Endothelial cell of umbilical vein (primary cell): ENCODE results near the gene SLC45A1. TPM values are rescaled to one million over a fixed set of nuclear protein-coding genes. Genes with fewer than 3 reads are reported as not detected.

ENCODE experiments used
- BruUV-seq: library from RNA; stranded (reverse); fragments of 400-500 nt; replicated peaks from 2 replicates; lab custom pipeline; 2021; lab: Mats Ljungman, UMichigan
- CTCF ChIA-PET: fragments of 300-600, 350-600 bp; sonication (Branson Sonifier 250); formaldehyde crosslinking; loops from one replicate; lab custom pipeline; 2021; ENCODE audit warnings: antibody characterized with exemption, inconsistent platforms; lab: Charles Lee
- POLR2A ChIA-PET: fragments of 300-600, 350-600 bp; sonication (Branson Sonifier 250); formaldehyde crosslinking; loops from one replicate; lab custom pipeline; 2021; ENCODE audit warnings: antibody characterized with exemption, inconsistent platforms; lab: Charles Lee
- DNase-seq: peaks from one replicate; pipeline ENCODE4 v3.0.0-alpha.2; 2011; ENCODE audit warnings: low read depth, low spot score
- FAIRE-seq: peaks from 2 replicates; lab custom pipeline; 2011; peaks lifted over from hg19 to GRCh38; lab: Jason Lieb, UNC
- H2AFZ ChIP-seq: 2 replicates; pipeline ENCODE4 v1.6.0; 2012; ENCODE audit warnings: low read depth, low read length, control low read depth, inconsistent platforms
- H3K27ac ChIP-seq: 2 replicates; pipeline ENCODE4 v1.5.1; 2011; ENCODE audit warnings: low read depth, mild to moderate bottlenecking, control low read depth, low read length, moderate library complexity; ENCODE audit not compliant: insufficient read depth
- H3K27me3 ChIP-seq, 2 experiments: 2 replicates each; pipeline versions ENCODE4 v1.6.0 to v1.6.1; 2011; ENCODE audit warnings: low read length in 2 of 2, mixed read lengths in 1 of 2; ENCODE audit not compliant: control insufficient read depth in 2 of 2, insufficient read depth in 2 of 2
- H3K36me3 ChIP-seq, 2 experiments: 2 replicates in 1 of 2; 3 replicates in 1 of 2; pipeline ENCODE4 v1.5.1; 2011; ENCODE audit warnings: low read length in 2 of 2, mild to moderate bottlenecking in 1 of 2, moderate library complexity in 1 of 2; ENCODE audit not compliant: control insufficient read depth in 2 of 2, insufficient read depth in 2 of 2; ENCODE audit errors: extremely low read depth in 1 of 2
- H3K4me1 ChIP-seq: 3 replicates; pipeline ENCODE4 v1.5.1; 2011; ENCODE audit warnings: mild to moderate bottlenecking, low read length; ENCODE audit not compliant: control insufficient read depth, insufficient read depth; ENCODE audit errors: extremely low read depth
- H3K4me2 ChIP-seq: 2 replicates; pipeline ENCODE4 v1.6.1; 2011; ENCODE audit warnings: low read length, control low read depth, mixed read lengths; ENCODE audit not compliant: insufficient read depth
- H3K4me3 ChIP-seq, 3 experiments: fragments of 200-600 bp in 1 of 3; sonication (generic), shearing (Covaris generic) in 1 of 3; replicated peaks in 1 of 3; 2 replicates each; pipeline ENCODE4 v1.5.1; 2011 to 2016; ENCODE audit warnings: control low read depth in 3 of 3, low read length in 3 of 3, mild to moderate bottlenecking in 2 of 3, inconsistent platforms in 1 of 3, low read depth in 1 of 3, moderate library complexity in 1 of 3; ENCODE audit not compliant: insufficient read depth in 1 of 3
- H3K79me2 ChIP-seq: 2 replicates; pipeline ENCODE4 v1.6.0; 2012; ENCODE audit warnings: low read length, inconsistent platforms; ENCODE audit not compliant: control insufficient read depth, insufficient read depth
- H3K9ac ChIP-seq: replicated peaks from 2 replicates; pipeline ENCODE3; 2011; ENCODE audit warnings: low read length, control low read depth; ENCODE audit not compliant: insufficient read depth; ENCODE audit errors: extremely low read depth
- H3K9me1 ChIP-seq: replicated peaks from 3 replicates; pipeline ENCODE4 v1.6.0; 2011; ENCODE audit warnings: mild to moderate bottlenecking, low read length; ENCODE audit not compliant: control insufficient read depth, insufficient read depth; ENCODE audit errors: extremely low read depth
- H3K9me3 ChIP-seq: replicated peaks from 2 replicates; pipeline ENCODE4 v1.5.1; 2012; ENCODE audit warnings: low read length, inconsistent platforms; ENCODE audit not compliant: control insufficient read depth, insufficient read depth
- H4K20me1 ChIP-seq: replicated peaks from 2 replicates; pipeline ENCODE3; 2011; ENCODE audit warnings: mild to moderate bottlenecking, low read length; ENCODE audit not compliant: control insufficient read depth, insufficient read depth; ENCODE audit errors: extremely low read depth
- CTCF ChIP-seq, 2 donors: IDR thresholded peaks; 1 replicate in 1 of 2; 2 replicates in 1 of 2; pipeline ENCODE4 v1.5.1; 2011; ENCODE audit warnings: low read length in 2 of 2, mild to moderate bottlenecking in 2 of 2, moderate library complexity in 2 of 2, control low read depth in 1 of 2, inconsistent platforms in 1 of 2, low read depth in 1 of 2; ENCODE audit not compliant: insufficient read depth in 1 of 2; ENCODE audit errors: extremely low read depth in 1 of 2
- EZH2 ChIP-seq: IDR thresholded peaks from 2 replicates; pipeline ENCODE4 v1.6.1; 2012; ENCODE audit warnings: borderline replicate concordance, low read depth, mild to moderate bottlenecking, moderate library complexity, low read length, inconsistent platforms; ENCODE audit not compliant: severe bottlenecking
- FOS ChIP-seq: IDR thresholded peaks from 2 replicates; pipeline ENCODE4 v1.6.1; 2011; ENCODE audit warnings: mild to moderate bottlenecking, low read length, moderate library complexity, borderline replicate concordance; ENCODE audit not compliant: insufficient read depth
- GATA2 ChIP-seq: IDR thresholded peaks from 2 replicates; pipeline ENCODE4 v1.7.0; 2011; ENCODE audit warnings: low read depth, mild to moderate bottlenecking, moderate library complexity, mixed read lengths, low read length; ENCODE audit not compliant: insufficient read length, insufficient read depth
- JUN ChIP-seq: IDR thresholded peaks from 2 replicates; pipeline ENCODE4 v1.6.1; 2011; ENCODE audit warnings: borderline replicate concordance, low read depth; ENCODE audit not compliant: insufficient read length, insufficient read depth
- MYC ChIP-seq: IDR thresholded peaks from one replicate; pipeline ENCODE4 v1.6.1; 2011; ENCODE audit warnings: mild to moderate bottlenecking, low read depth, low read length
- POLR2A ChIP-seq: IDR thresholded peaks from 2 replicates; pipeline ENCODE4 v1.6.1; 2012; ENCODE audit warnings: low read depth, mild to moderate bottlenecking, control low read depth, low read length
- POLR2AphosphoS5 ChIP-seq: IDR thresholded peaks from 2 replicates; pipeline ENCODE4 v1.6.1; 2012; ENCODE audit warnings: low read depth, mild to moderate bottlenecking, control low read depth, low read length, moderate library complexity; ENCODE audit not compliant: insufficient read depth
- dilution Hi-C: fragments of 300-500 bp; cut with MboI; formaldehyde crosslinking; loops from one replicate; pipeline ENCODE4 v1.15.0; 2019; ENCODE audit warnings: low sequenced_read_pairs; ENCODE audit not compliant: extremely low pct_ligation_motif_present
- intact Hi-C: fragments of 100-400 bp; cut with micrococcal nuclease; formaldehyde crosslinking; loops from one replicate; pipeline ENCODE4 v1.10.0; 2022
- polyA plus RNA-seq, 4 experiments: library from polyadenylated mRNA; depleted of rRNA in 3 of 4; stranded (reverse) in 3 of 4; unstranded in 1 of 4; fragments of >200 nt; gene quantifications; 2 replicates each; pipeline versions ENCODE4 v1.2.1 to v1.2.3, GENCODE V29; 2011 to 2012; ENCODE audit warnings: missing spikeins in 1 of 4
- total RNA-seq: library from RNA; stranded (reverse); gene quantifications from 2 replicates; pipeline ENCODE4 v1.2.3, GENCODE V29; 2021
- TF ChIP-seq, protein P1 (sequence below): IDR thresholded peaks from 2 replicates; pipeline ENCODE4 v1.6.1; 2011; ENCODE audit not compliant: insufficient read depth, insufficient read length

SLC45A1 gene
- total and polyA plus RNA-seq, 2 donors (not counting 3 experiments of a cell fraction or from before 2014, with no cell fraction given): 1.3 to 1.4 TPM

DNA sequence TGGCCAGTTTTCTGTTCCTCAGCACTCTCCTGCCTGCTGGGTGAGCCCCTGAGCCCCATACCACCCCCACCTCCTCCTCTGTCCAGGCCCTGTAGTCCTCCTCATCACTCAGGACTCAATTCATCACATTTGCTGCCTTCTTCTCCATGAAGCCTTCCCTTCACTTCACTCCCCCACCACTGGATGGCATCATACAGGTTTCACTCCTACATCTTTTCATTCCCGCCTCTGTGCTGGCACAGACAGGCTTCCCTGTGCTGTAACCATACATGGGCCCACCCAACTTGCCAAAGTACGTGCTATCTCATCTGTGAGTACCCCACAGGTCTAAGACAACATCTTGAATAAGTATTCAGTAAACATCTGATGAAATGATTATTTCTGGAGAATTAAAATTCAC is 56.9 kb downstream of the SLC45A1 start:
- Histone ChIP-seq H3K79me2 (peaks cover 39% of the 10 kb centered on the region), H3K27ac (no peak overlapping the region), H4K20me1 (no peaks in the 10 kb centered on the region), H3K9ac (no peak overlapping the region), H3K4me2 (no peak overlapping the region), H3K9me3 (no peaks in the 10 kb centered on the region), H3K4me3 (no peak overlapping the region), H2AFZ (no peak overlapping the region), H3K36me3 (no peaks in the 10 kb centered on the region), H3K4me1 (peaks cover 24% of the 10 kb centered on the region), H3K27me3 (no peaks in the 10 kb centered on the region), H3K9me1 (no peaks in the 10 kb centered on the region)
- BruUV-seq: no TSS peak
- POLR2A ChIA-PET: no interaction called here
- FAIRE-seq (peak; percentile 35), DNase-seq (peak; percentile 55)
- CTCF ChIA-PET: interaction anchor here (1.0 to 1.8 kb wide), 7 partner anchors 26 to 352 kb away, joined by 3 to 9 read pairs (median 5); no protein-coding TSS in a partner anchor
- TF ChIP-seq CTCF (IDR thresholded peaks at IDR 0.05; ENCODE audit: extremely low read depth in 1 of 2, insufficient read depth in 1 of 2, low read depth in 1 of 2, low read length in 2 of 2) (peak; percentile 28 to 47), MYC (no peak)
- dilution Hi-C loops (no loop called here), intact Hi-C loops (loop anchor here (1.0 to 2.0 kb wide), 6 partner anchors 22 to 352 kb away; no protein-coding TSS in a partner anchor)

- Histone ChIP-seq H3K27ac (no peak overlapping the region), H3K79me2 (peaks cover 39% of the 10 kb centered on the region), H3K9me1 (no peaks in the 10 kb centered on the region), H3K4me3 (no peak overlapping the region), H4K20me1 (no peaks in the 10 kb centered on the region), H3K9me3 (no peaks in the 10 kb centered on the region), H3K4me2 (no peak overlapping the region), H2AFZ (no peak overlapping the region), H3K9ac (no peak overlapping the region), H3K36me3 (peaks cover 0 to 5% of the 10 kb centered on the region in 2 experiments), H3K4me1 (peaks cover 16% of the 10 kb centered on the region), H3K27me3 (no peaks in the 10 kb centered on the region)
- FAIRE-seq (no peak), DNase-seq (no peak)
- TF ChIP-seq MYC (no peak), CTCF (IDR thresholded peaks at IDR 0.05; ENCODE audit: extremely low read depth in 1 of 2, insufficient read depth in 1 of 2, low read depth in 1 of 2, low read length in 2 of 2) (no peak), FOS (no peak), JUN (no peak), POLR2A (no peak), POLR2AphosphoS5 (no peak), GATA2 (no peak), EZH2 (no peak)
- TF ChIP-seq, protein P1, sequence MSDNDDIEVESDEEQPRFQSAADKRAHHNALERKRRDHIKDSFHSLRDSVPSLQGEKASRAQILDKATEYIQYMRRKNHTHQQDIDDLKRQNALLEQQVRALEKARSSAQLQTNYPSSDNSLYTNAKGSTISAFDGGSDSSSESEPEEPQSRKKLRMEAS: no peak
- intact Hi-C loops: no loop called here
- POLR2A ChIA-PET: no interaction called here
- CTCF ChIA-PET: interaction anchor here (1.1 to 1.3 kb wide), 3 partner anchors 33 to 472 kb away, joined by 3 to 5 read pairs (median 4); no protein-coding TSS in a partner anchor
- BruUV-seq: no TSS peak
- dilution Hi-C loops: no loop called here
Measured at GRCh38 chr1:8376358-8376840, 58.5 kb downstream of the SLC45A1 start.
